Keratinocyte (primary cell): ENCODE data around the gene MAML1.

Source experiments
- EZH2 ChIP-seq: IDR thresholded peaks from one replicate; pipeline ENCODE4 v1.6.1; 2012; ENCODE audit warnings: inconsistent platforms, mild to moderate bottlenecking, low read length, moderate library complexity
- TF ChIP-seq, protein P1 (sequence below), 3 experiments: IDR thresholded peaks in 1 of 3; conservative IDR thresholded peaks in 1 of 3; optimal IDR thresholded peaks in 1 of 3; 2 replicates in 2 of 3; 3 replicates in 1 of 3; pipeline versions ENCODE3 to v1.5.1; 2011; ENCODE audit warnings: low read length in 3 of 3, mild to moderate bottlenecking in 3 of 3, moderate library complexity in 2 of 3, control low read depth in 1 of 3, inconsistent platforms in 1 of 3; ENCODE audit not compliant: insufficient read depth in 2 of 3; ENCODE audit errors: extremely low read depth in 1 of 3

DNA sequence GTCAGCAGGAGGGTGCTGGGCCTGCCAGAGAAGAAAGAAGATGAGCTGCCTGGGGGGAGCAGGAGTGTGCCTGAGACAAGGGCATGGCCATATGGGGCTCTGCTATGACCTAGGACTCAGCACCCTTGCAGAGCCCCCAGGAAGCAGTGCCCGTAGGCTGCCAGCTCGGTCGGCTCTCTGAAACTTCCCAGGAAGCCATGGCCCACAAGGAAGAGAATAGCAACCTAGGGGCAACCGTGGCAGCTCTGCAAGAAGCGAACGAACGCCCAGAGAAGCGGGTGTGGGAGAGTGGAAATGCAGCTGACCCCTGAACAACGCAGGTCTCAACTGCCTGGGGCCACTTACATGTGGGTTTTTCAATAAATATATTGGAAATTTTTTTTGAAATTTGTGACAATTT lies 50.5 kb downstream of the MAML1 start:
- TF ChIP-seq, protein P1, sequence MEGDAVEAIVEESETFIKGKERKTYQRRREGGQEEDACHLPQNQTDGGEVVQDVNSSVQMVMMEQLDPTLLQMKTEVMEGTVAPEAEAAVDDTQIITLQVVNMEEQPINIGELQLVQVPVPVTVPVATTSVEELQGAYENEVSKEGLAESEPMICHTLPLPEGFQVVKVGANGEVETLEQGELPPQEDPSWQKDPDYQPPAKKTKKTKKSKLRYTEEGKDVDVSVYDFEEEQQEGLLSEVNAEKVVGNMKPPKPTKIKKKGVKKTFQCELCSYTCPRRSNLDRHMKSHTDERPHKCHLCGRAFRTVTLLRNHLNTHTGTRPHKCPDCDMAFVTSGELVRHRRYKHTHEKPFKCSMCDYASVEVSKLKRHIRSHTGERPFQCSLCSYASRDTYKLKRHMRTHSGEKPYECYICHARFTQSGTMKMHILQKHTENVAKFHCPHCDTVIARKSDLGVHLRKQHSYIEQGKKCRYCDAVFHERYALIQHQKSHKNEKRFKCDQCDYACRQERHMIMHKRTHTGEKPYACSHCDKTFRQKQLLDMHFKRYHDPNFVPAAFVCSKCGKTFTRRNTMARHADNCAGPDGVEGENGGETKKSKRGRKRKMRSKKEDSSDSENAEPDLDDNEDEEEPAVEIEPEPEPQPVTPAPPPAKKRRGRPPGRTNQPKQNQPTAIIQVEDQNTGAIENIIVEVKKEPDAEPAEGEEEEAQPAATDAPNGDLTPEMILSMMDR (optimal IDR thresholded peaks at IDR 0.05 in 1 of 3, IDR thresholded peaks at IDR 0.05 in 1 of 3, conservative IDR thresholded peaks at IDR 0.05 in 1 of 3; ENCODE audit: extremely low read depth in 1 of 3, insufficient read depth in 2 of 3, low read length in 3 of 3): no peak
- TF ChIP-seq EZH2: no peak
